OCI-LY3 (cell line): ENCODE results near the gene OR51D1.

ENCODE experiments used
- CTCF ChIP-seq: fragments of 200-600, 300-600 bp; sonication (generic); IDR thresholded peaks from 2 replicates; pipeline ENCODE4 v1.5.1; 2014; ENCODE audit warnings: antibody characterized with exemption, low read length, low read depth
- EZH2phosphoT487 ChIP-seq: fragments of 200-600 bp; shearing (Covaris generic); IDR thresholded peaks from 2 replicates; pipeline ENCODE4 v1.6.1; 2018; ENCODE audit warnings: antibody characterized with exemption, mixed run types, low read depth

GRCh38 chr11:4664786-4665185, 27.5 kb downstream of the OR51D1 start:
- no peak for TF ChIP-seq CTCF
- TF ChIP-seq EZH2phosphoT487: no peak
